ENCODE data around the gene TMIE. TPM values are rescaled to one million over a fixed set of nuclear protein-coding genes. Genes with fewer than 3 reads are reported as not detected.

TMIE gene
- total and polyA plus RNA-seq, 2 of the 8 experiments (the other 6 are each of a cell fraction or from before 2014, with no cell fraction given), result 0.45 to 0.67 TPM

DNA sequence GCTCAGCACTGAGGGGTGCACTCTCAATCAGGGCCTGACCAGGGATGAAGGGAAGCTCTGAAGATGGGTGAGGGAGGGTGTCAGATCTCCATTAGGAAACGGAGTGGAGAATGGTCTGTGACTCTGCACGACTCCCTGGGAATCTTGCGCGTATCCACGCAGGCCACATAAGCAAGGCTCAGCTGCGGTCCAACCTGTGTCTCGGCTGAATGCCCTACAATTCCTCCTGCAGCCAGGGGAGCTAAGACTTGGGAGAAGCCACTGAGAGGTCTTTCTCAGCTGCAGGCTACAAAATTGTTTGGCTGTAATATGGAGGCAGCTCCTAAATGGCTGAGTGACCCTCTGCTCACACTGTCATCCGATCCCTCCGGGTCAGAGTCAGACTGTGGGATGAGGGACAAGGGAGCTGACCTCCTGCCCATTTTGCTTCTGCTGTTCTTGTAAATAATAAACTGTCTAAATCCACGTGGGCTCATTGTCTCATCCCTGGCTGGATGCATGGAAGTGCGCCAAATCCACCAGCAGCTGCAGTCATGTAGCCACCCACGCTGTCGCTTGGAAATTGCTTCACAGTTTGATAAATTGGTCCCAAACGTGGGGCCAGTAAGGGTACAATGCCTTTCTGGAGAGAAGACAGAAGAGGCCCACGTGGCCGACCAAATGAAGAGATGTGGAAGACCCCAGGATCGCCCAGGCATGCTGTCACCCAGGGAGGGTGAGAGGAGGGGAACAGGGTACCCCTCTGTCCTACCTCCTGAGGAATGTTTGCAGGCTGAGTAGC lies 38.2 kb upstream of the TMIE start (continued):
- TF ChIP-seq, protein P1, sequence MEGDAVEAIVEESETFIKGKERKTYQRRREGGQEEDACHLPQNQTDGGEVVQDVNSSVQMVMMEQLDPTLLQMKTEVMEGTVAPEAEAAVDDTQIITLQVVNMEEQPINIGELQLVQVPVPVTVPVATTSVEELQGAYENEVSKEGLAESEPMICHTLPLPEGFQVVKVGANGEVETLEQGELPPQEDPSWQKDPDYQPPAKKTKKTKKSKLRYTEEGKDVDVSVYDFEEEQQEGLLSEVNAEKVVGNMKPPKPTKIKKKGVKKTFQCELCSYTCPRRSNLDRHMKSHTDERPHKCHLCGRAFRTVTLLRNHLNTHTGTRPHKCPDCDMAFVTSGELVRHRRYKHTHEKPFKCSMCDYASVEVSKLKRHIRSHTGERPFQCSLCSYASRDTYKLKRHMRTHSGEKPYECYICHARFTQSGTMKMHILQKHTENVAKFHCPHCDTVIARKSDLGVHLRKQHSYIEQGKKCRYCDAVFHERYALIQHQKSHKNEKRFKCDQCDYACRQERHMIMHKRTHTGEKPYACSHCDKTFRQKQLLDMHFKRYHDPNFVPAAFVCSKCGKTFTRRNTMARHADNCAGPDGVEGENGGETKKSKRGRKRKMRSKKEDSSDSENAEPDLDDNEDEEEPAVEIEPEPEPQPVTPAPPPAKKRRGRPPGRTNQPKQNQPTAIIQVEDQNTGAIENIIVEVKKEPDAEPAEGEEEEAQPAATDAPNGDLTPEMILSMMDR (IDR thresholded peaks at IDR 0.05; ENCODE audit: control extremely low read depth in 1 of 3, insufficient read depth in 1 of 3, low read depth in 1 of 3, low read length in 3 of 3), result no peak
- no peak for TF ChIP-seq KDM5A (IDR thresholded peaks at IDR 0.05; ENCODE audit: low read length)
- no peak for TF ChIP-seq YY1 (IDR thresholded peaks at IDR 0.05; ENCODE audit: low read depth, low read length)
- TF ChIP-seq NANOG (IDR thresholded peaks at IDR 0.05; ENCODE audit: insufficient read depth, low read depth, low read length, poor library complexity, severe bottlenecking), result no peak
- TF ChIP-seq ASH2L (IDR thresholded peaks at IDR 0.05; ENCODE audit: low read length), result no peak
- no peak for TF ChIP-seq BACH1 (IDR thresholded peaks at IDR 0.05; ENCODE audit: low read length)
- no peak for TF ChIP-seq SP2 (IDR thresholded peaks at IDR 0.05; ENCODE audit: low read length)
